ENCODE measurements around the gene CIROP. TPM values are rescaled to one million over a fixed set of nuclear protein-coding genes. Genes with fewer than 3 reads are reported as not detected.

Gene CIROP
- total and polyA plus RNA-seq, 2 donors (not counting 1 experiment from before 2014, with no cell fraction given): not detected

DNA sequence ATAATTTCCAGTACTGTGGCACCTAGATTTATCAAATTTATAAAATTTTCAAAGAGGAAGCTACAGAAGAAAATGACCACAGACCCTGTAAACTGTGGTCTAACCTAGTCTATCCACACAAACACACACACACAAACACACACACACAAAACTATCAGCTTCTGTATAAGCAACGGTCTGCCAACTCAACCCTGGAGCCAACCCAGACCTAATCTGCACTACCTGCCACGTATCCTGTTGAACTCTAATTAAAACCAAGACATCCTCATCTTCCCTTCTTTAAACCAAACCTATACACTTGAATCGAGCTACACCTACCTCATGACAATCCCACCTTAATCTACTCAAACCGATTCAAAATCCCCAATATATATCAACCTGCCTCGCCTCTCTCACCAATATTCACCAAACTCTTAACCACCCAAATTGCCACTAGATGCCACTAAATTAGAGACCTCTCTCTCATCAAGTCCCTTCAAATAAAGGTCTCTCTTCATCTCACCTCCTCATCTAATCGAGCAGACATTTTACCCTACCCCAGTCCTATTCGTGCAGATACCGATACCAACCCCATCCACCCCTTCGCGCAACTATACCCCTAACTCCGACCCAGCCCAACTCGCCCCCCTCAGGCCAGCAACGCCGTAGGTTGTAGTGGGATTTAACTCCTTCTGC is 10.7 kb downstream of the CIROP start:
- H3K4me1 Mint-ChIP-seq: peaks cover 33% of the 10 kb centered on the region
- ChIA-PET CTCF (interaction anchor here (0.6 to 2.9 kb wide), 22 partner anchors 10 to 537 kb away, joined by 3 to 30 read pairs (median 4); partner anchors contain the start of genes PABPN1 and PPP1R3E), POLR2A (interaction anchor here (0.7 to 2.0 kb wide), 8 partner anchors 25 to 1020 kb away, joined by 3 to 20 read pairs (median 6); partner anchors contain the start of genes DCAF11, PABPN1 and PPP1R3E)
- TF ChIP-seq, protein P1, sequence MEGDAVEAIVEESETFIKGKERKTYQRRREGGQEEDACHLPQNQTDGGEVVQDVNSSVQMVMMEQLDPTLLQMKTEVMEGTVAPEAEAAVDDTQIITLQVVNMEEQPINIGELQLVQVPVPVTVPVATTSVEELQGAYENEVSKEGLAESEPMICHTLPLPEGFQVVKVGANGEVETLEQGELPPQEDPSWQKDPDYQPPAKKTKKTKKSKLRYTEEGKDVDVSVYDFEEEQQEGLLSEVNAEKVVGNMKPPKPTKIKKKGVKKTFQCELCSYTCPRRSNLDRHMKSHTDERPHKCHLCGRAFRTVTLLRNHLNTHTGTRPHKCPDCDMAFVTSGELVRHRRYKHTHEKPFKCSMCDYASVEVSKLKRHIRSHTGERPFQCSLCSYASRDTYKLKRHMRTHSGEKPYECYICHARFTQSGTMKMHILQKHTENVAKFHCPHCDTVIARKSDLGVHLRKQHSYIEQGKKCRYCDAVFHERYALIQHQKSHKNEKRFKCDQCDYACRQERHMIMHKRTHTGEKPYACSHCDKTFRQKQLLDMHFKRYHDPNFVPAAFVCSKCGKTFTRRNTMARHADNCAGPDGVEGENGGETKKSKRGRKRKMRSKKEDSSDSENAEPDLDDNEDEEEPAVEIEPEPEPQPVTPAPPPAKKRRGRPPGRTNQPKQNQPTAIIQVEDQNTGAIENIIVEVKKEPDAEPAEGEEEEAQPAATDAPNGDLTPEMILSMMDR (IDR thresholded peaks at IDR 0.05): peak; percentile 28
- no peak for TF ChIP-seq EZH2 (IDR thresholded peaks at IDR 0.05; ENCODE audit: borderline replicate concordance, insufficient read depth, low read depth, low read length, poor library complexity, severe bottlenecking)
- Histone ChIP-seq H3K27ac (ENCODE audit: low read length in 2 of 2) (peak overlapping the region; percentile 92 to 97), H3K4me2 (replicated peaks; ENCODE audit: low read depth, low read length, poor library complexity, severe bottlenecking) (peak overlapping the region; percentile 85), H3K36me3 (replicated peaks in 1 of 2; ENCODE audit: control extremely low read depth in 1 of 2, control insufficient read depth in 1 of 2, extremely low read depth in 1 of 2, insufficient read depth in 2 of 2, low read length in 1 of 2) (peaks cover 10 to 57% of the 10 kb centered on the region in 2 experiments), H3K79me2 (ENCODE audit: control insufficient read depth, insufficient read depth, low read length) (peaks cover 93% of the 10 kb centered on the region), H3K4me1 (ENCODE audit: control insufficient read depth in 2 of 2, insufficient read depth in 2 of 2, low read length in 2 of 2) (peaks cover 20 to 24% of the 10 kb centered on the region in 2 donors), H3K9ac (ENCODE audit: low read length) (peak overlapping the region; percentile 83), H3K9me3 (ENCODE audit: control extremely low read depth in 1 of 3, control insufficient read depth in 2 of 3, insufficient read depth in 1 of 3, low read length in 2 of 3) (no peaks in the 10 kb centered on the region), H2AFZ (ENCODE audit: insufficient read depth, low read depth, low read length, poor library complexity, severe bottlenecking) (peak overlapping the region; percentile 86), H3K4me3 (ENCODE audit: control extremely low read depth in 1 of 5, extremely low read depth in 1 of 5, insufficient read depth in 1 of 5, low read depth in 2 of 5, low read length in 4 of 5) (peak overlapping the region; percentile 72 to 99 (median 94)), H3K27me3 (replicated peaks in 1 of 4; ENCODE audit: control extremely low read depth in 1 of 4, control insufficient read depth in 3 of 4, insufficient read depth in 4 of 4, low read length in 3 of 4) (no peaks in the 10 kb centered on the region), H4K20me1 (ENCODE audit: control insufficient read depth, insufficient read depth, low read length, poor library complexity, severe bottlenecking) (peaks cover 50% of the 10 kb centered on the region)
- H3K27me3 Mint-ChIP-seq: no peaks in the 10 kb centered on the region
- ATAC-seq (ENCODE audit: low read depth) (no peak), DNase-seq (no peak)
- H3K9me3 Mint-ChIP-seq (ENCODE audit: insufficient read depth): no peaks in the 10 kb centered on the region
- H3K27ac Mint-ChIP-seq: no peak overlapping the region
- no peak overlapping the region for H3K4me3 Mint-ChIP-seq
- intact Hi-C loops (cut with micrococcal nuclease): loop anchor here (2.0 to 10.0 kb wide), 6 partner anchors 17 to 1829 kb away; partner anchors contain the start of genes CDH24, EMC9, HNRNPC and PSME2
- WGBS (ENCODE audit: insufficient coverage): 2% methylated on average over 8 of the region's 14 CpGs

DNA sequence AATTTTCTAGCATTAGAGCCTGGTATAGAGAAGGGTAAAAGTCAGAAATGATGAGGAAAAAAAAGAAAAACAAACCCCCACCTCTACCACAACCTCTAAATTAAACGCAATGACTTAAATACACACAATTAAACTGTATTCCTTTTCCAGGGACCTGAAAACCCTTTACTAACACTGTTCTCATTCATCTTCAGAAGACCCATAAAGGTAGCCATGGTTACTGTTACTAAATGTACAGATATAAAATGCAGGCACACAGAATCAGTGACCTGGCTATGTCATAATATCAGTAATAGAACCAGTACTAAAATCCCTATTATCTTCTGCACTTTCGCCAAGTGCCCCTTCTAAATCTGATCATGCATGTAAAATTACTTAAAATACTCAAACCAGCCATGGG is 11.3 kb downstream of the CIROP start:
- H3K36me3 ChIP-seq (replicated peaks in 1 of 2; ENCODE audit: control extremely low read depth in 1 of 2, control insufficient read depth in 1 of 2, extremely low read depth in 1 of 2, insufficient read depth in 2 of 2, low read length in 1 of 2): peaks cover 9 to 57% of the 10 kb centered on the region in 2 experiments
- POLR2A ChIA-PET: no interaction called here

More for the DNA sequence above, 11.3 kb downstream of the CIROP start:
- Mint-ChIP-seq H3K27me3 (no peaks in the 10 kb centered on the region), H3K4me1 (peaks cover 33% of the 10 kb centered on the region), H3K27ac (no peak overlapping the region), H3K9me3 (ENCODE audit: insufficient read depth) (no peaks in the 10 kb centered on the region), H3K4me3 (peak overlapping the region; percentile 59)
- ATAC-seq (ENCODE audit: low read depth) (no peak), DNase-seq (no peak)
- H3K27me3 ChIP-seq (replicated peaks in 1 of 4; ENCODE audit: control extremely low read depth in 1 of 4, control insufficient read depth in 3 of 4, insufficient read depth in 4 of 4, low read length in 3 of 4): no peaks in the 10 kb centered on the region
- H3K4me3 ChIP-seq (ENCODE audit: control extremely low read depth in 1 of 5, extremely low read depth in 1 of 5, insufficient read depth in 1 of 5, low read depth in 2 of 5, low read length in 4 of 5): peak overlapping the region; percentile 72 to 99 (median 94)
- H3K4me1 ChIP-seq (ENCODE audit: control insufficient read depth in 2 of 2, insufficient read depth in 2 of 2, low read length in 2 of 2): peaks cover 20 to 24% of the 10 kb centered on the region in 2 donors
- no peaks in the 10 kb centered on the region for H3K9me3 ChIP-seq (ENCODE audit: control extremely low read depth in 1 of 3, control insufficient read depth in 2 of 3, insufficient read depth in 1 of 3, low read length in 2 of 3)
- WGBS (ENCODE audit: insufficient coverage): 45% methylated on average over 1 of the region's 2 CpGs
- peak overlapping the region; percentile 83 for H3K9ac ChIP-seq (ENCODE audit: low read length)
- intact Hi-C loops (cut with micrococcal nuclease): loop anchor here (5.0 to 10.0 kb wide), 5 partner anchors 36 to 1829 kb away; partner anchors contain the start of genes CDH24, EMC9, HNRNPC and PSME2
- CTCF ChIA-PET: interaction anchor here (0.6 to 2.9 kb wide), 7 partner anchors 12 to 35 kb away, joined by 3 to 30 read pairs (median 7); no protein-coding TSS in a partner anchor
- peaks cover 56% of the 10 kb centered on the region for H4K20me1 ChIP-seq (ENCODE audit: control insufficient read depth, insufficient read depth, low read length, poor library complexity, severe bottlenecking)
- H3K27ac ChIP-seq (ENCODE audit: low read length in 2 of 2): no peak overlapping the region
- H3K4me2 ChIP-seq (replicated peaks; ENCODE audit: low read depth, low read length, poor library complexity, severe bottlenecking): peak overlapping the region; percentile 85
- H2AFZ ChIP-seq (ENCODE audit: insufficient read depth, low read depth, low read length, poor library complexity, severe bottlenecking): no peak overlapping the region
- H3K79me2 ChIP-seq (ENCODE audit: control insufficient read depth, insufficient read depth, low read length): peaks cover 92% of the 10 kb centered on the region
- TF ChIP-seq, protein P1 (IDR thresholded peaks at IDR 0.05): no peak
- no peak for TF ChIP-seq EZH2 (IDR thresholded peaks at IDR 0.05; ENCODE audit: borderline replicate concordance, insufficient read depth, low read depth, low read length, poor library complexity, severe bottlenecking)
